Head of caudate nucleus (tissue), 42 donors: Measurements from ENCODE around the gene TPM2.

Source experiments
- DNase-seq, 42 donors: peaks; one replicate each; pipeline versions ENCODE4 v3.0.0 to v3.0.0-alpha.2; 2020 to 2021; ENCODE audit warnings: mixed read lengths in 7 of 42
- intact Hi-C: fragments of 100-400 bp; cut with DNase I; formaldehyde crosslinking; loops from one replicate; pipeline ENCODE4 v1.15.0; 2022

The TPM2 gene

DNA sequence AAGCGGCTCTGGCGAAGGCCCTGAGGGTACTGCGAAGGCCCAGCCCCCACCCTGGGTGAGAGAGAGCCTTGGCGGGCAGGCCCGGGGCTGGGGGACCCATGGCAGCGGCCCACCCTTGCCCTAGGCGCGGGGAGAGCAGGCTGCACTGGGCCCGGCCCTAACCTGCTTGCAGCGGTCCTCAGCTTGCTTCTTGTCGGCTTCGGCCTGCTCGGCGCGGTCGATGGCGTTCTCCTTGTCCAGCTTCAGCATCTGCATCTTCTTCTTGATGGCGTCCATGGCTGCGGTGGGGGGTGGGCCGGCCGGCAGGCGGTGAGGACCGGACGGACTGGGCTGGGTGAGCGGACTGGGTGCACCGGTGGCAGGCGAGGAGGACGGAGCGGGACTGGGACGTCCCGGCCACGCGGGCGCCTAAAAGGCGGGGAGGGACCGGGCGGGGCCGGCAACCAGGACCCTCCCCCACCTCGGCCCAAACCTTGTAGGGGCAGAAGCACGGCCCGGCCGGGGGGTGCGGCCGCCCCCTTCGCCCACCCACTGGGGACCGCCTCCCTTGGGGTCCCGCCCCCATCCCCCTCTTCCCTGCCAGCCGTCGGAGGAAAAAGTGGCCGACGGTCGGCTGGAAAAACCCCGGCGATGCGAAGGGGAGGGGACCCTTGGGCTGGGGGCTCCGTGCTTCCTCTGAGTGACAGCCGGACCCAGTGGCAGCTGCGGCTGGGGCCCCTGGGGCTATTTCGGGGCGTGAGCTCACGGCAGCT lies at the start of gene TPM2:
Gene TPM2, minus strand, starts transcription at position 384 of the 752 bp plus-strand sequence. Its CDS starts 108 bp downstream, at position 276.
- DNase-seq: no peak
- intact Hi-C loops: no loop called here

DNA sequence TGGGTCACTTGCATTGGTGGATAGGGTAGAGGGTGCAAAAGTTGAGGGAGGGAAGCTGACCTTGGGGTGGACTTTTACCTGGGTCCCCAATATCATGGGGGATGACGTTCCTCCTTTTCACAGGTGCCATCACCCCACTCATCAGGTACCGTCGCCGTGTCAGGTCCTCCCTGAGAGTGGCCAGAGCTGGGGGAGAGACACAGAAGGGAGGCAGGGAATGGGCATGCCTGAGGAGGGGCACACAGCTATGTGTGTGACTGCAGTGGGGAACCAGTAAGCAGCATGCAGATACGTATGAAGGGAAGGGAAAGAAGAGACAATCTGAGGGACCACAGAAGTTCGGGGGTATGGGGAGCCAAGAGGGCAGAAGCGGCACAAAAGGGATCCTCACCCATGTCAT lies 49.2 kb upstream of the TPM2 start:
- intact Hi-C loops: no loop called here
- DNase-seq: no peak

DNA sequence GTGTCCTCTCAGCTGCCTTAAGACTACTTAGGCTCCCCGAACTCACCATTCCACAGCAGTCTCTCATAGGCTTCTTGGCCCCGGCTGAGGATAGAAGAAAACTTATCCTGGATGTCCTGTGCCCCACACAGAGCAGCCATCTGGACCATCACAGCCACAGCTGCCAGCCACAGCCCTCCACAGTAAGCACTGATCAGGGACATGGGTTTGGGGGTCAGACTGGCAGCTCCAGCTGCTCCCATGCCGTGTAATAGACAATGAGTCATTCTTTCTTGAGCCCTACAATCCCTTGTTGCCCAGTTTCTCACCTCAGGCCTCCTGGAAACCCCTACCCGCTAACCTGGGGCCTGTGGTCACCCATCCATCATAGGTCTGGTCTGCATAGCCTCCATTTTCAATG lies 48.5 kb upstream of the TPM2 start:
- DNase-seq: no peak
- intact Hi-C loops: no loop called here

DNA sequence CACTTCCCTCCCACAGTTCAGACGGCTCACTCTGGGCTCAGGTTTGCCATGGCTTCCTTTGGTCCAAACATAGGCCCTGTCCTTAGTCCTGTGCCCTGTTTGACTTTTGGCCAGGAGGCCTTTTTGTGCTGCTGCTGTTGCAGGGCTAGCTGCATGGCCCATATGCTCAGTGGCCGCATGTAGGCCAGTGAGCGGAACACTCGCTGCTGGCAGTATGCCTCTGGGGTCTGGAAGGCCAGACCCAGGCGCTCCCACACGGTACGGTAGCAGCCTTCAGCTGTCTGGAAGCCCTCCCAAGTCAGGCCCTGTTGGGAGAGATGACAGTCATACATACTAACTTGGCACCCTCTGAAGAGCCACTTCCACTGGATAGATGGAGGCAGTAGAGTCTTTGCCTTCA lies 47.4 kb upstream of the TPM2 start:
- intact Hi-C loops: no loop called here
- no peak for DNase-seq

DNA sequence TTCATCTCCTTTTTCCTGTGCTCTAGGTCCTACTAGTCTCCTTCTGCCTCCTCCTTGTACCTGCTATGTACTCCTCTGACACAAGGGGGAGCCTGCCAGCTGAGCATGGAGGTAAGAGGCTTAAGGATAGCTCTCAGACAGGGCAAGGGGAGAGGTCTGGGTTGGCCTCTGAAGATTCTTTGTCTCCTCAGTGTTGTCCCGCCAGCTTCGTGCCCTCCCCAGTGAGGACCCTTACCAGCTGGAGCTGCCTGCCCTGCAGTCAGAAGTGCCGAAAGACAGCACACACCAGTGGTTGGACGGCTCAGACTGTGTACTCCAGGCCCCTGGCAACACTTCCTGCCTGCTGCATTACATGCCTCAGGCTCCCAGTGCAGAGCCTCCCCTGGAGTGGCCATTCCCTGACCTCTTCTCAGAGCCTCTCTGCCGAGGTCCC lies 46.5 kb upstream of the TPM2 start:
- DNase-seq: peak in 39 of 42 donors; percentile 25 to 81 (median 58)
- intact Hi-C loops: no loop called here

DNA sequence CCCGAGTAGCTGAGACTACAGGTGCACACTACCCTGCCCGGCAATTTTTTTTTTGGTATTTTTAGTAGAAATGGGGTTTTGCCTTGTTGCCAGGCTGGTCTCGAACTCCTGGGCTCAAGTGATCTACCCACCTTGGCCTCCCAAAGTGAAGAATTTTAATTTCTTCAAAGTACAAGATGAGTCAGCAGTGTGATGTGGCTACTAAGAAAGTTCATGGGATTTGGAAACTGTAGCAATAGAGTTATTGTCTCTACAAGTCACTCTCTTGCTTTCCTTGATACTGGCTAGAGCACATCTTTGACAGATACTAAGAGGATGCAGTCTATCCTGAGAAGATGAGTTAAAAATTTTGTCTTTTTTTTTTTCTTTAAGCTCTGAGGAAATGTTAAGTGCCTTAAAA lies 44.4 kb upstream of the TPM2 start:
- intact Hi-C loops: no loop called here
- no peak for DNase-seq

DNA sequence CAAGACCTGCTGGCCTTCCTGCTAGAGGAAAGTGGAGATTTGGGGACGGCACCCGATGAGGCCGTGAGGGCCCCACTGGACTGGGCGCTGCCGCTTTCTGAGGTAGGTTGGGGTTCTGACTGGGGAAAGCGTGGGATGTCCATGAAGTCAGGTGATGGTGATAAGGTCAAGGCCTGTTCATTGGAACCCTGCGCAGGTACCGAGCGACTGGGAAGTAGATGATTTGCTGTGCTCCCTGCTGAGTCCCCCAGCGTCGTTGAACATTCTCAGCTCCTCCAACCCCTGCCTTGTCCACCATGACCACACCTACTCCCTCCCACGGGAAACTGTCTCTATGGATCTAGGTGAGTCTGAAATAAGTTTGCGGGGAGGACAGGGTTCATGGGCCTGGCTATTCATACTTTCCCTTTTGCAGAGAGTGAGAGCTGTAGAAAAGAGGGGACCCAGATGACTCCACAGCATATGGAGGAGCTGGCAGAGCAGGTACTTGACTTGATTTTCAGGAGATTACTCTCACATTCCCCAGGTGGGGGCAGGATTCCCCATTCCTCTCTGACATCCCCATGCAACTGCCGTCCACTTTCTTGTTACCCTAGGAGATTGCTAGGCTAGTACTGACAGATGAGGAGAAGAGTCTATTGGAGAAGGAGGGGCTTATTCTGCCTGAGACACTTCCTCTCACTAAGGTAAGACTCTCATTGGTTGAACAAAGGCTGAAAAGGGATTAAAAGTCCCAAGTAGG lies 43.2 kb upstream of the TPM2 start:
- intact Hi-C loops: loop anchor here (2.0 kb wide), 2 partner anchors 76 to 86 kb away; no protein-coding TSS in a partner anchor
- DNase-seq: peak in 13 of 42 donors; percentile 7 to 56 (median 35)

DNA sequence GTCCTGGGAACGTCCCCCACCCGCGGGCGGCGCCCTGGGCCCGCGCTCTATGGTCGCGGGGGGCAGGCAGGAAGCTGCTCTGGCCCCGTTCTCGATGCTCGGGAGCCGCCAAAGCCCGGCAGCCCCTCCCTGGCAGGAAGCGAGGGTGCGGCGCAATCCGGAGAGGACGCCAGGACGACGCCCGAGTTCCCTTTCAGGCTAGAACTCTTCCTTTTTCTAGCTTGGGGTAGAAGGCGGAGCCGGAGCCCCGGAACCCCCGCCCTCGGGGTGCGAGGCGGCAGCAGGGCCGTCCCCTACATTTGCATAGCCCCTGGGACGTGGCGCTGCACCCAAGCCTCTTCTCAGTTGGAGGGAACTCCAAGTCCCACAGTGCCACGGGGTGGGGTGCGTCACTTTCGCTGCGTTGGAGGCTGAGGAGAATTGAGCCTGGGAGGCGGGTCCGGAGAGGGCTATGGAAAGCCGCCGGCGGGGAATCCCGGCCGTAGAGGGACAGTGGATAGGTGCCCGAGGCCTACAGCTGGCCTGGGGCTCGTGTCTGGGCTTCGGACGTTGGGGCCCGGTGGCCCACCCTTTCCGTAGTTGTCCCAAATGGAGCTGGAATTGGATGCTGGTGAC lies 42.6 kb upstream of the TPM2 start, which contains the start of the genes CREB3 and TLN1:
Gene CREB3, plus strand, starts transcription at position 482 of the 615 bp plus-strand sequence. Its CDS starts 107 bp downstream, at position 589.
Gene TLN1, minus strand, starts transcription at position 11 of the 615 bp plus-strand sequence. CDS start 6,501 bp downstream, outside the sequence.
- intact Hi-C loops: loop anchor here (2.0 kb wide), 2 partner anchors 75 to 85 kb away; no protein-coding TSS in a partner anchor
- DNase-seq: peak; percentile 90 to 99 (median 98)

DNA sequence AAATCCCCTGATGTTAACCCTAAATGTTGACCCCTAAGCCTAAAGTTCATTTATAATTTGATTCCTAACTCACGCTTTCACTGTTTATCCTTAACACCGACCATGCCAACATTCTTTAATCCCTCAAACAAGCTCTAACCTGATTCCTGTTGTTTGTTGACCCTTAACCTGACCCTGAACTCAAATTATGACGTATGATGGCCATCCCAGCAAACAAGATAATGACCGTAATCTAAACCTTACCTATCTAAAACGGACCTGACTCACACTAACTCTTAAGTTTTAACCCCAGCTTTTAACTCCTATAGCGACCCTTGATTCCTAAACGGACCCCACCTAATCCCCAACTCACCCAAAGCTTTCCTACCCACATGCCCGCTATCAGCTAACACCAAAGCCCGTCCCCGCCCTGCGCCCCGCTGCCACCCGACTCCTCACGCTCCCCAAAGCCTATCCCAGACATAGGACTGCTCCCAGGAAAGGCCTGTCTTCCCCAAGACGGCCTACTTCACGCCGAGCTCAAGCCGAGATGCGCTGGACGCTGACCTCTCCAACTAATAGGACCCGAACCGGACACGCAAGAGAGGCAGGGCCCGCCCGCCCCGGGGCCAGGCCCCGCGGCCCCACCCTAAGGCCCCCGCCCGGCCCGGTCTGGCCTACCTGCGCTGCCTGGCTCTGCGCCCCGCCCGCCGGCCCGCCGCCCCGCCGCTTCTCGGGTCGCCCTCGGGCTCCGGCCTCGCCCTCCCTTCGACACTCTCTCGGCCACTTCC lies 41.9 kb upstream of the TPM2 start:
- peak in 7 of 42 donors; percentile 15 to 46 (median 24) for DNase-seq
- intact Hi-C loops: loop anchor here (2.0 kb wide), 2 partner anchors 75 to 85 kb away; no protein-coding TSS in a partner anchor

DNA sequence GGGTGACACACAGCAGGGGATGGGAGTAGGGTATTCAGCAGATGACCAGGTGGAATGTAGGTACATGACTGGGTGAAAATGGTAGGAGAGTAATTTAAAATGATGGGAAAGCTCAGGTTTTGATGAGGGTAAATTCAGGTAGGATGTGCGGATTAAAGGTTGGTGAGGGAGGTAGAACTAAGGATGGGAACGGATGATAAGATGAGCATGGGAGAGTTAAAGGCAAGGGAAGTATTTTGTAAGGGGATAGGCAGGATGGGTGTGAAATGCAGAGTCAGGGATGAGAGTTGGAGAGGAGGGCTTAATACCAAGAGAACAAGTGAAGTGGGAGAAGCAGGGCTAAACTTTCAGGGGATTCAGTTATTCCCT lies 40.7 kb upstream of the TPM2 start:
- DNase-seq: no peak
- intact Hi-C loops: no loop called here

DNA sequence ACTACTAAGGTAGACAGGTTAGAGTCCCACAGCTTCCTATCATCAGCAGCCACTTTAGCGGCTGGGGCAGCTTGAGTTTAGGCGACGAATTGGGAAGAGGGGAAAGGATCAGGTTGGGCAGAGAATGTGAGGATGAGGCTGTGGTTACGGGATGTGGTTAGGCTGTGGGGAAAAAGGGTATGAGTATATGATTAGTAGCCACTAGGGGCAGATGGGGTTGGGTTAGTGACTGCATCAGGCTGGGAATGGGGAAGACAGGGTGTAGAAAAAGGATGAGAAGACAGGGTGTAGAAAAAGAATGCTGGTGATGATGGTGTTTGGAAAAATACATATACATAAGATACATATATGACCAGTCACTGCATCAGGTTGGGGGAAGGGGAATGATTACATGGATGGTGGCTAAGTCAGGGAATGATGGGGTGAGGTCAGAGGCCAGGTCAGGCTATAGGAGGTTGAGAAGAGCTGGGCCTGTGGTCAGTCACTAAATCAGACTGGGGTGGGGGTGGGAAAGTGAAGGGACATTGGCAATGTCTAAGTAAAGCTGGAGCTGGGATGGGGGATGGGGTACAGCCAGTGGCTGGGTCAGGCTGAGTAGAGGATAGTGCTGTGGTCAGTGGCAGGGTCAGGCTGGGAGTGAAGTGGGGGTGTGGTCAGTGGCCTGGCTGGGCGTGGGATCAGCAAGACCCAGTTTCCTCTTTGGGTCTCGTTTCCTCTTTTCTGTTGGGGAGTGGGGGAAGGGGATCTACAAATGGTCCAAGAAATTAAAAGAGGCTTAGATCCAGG lies 40.2 kb upstream of the TPM2 start:
- intact Hi-C loops: loop anchor here (5.0 kb wide), 1 partner anchor 128 kb away; no protein-coding TSS in a partner anchor
- DNase-seq: peak in 34 of 42 donors; percentile 16 to 68 (median 45)

DNA sequence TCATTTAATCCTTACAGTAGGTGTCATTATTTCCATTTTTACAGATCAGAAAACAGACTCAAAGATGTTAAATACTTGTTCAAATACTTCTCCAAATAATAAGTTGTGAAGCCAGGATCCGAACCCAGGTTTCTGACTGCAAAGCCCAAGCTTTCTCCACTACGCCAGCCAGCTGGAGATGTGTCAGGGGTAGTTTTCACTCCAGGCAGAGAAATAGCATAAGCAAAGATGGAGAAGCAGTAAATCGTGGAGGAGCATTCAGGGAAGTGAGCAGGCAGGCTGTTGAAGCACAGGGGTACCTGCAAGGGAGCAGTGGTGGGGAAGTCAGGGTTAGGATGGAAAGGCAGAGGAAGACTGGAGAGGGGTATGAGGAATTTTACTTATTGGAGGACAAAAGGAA lies 39.4 kb upstream of the TPM2 start:
- intact Hi-C loops: loop anchor here (5.0 kb wide), 1 partner anchor 127 kb away; no protein-coding TSS in a partner anchor
- no peak for DNase-seq

DNA sequence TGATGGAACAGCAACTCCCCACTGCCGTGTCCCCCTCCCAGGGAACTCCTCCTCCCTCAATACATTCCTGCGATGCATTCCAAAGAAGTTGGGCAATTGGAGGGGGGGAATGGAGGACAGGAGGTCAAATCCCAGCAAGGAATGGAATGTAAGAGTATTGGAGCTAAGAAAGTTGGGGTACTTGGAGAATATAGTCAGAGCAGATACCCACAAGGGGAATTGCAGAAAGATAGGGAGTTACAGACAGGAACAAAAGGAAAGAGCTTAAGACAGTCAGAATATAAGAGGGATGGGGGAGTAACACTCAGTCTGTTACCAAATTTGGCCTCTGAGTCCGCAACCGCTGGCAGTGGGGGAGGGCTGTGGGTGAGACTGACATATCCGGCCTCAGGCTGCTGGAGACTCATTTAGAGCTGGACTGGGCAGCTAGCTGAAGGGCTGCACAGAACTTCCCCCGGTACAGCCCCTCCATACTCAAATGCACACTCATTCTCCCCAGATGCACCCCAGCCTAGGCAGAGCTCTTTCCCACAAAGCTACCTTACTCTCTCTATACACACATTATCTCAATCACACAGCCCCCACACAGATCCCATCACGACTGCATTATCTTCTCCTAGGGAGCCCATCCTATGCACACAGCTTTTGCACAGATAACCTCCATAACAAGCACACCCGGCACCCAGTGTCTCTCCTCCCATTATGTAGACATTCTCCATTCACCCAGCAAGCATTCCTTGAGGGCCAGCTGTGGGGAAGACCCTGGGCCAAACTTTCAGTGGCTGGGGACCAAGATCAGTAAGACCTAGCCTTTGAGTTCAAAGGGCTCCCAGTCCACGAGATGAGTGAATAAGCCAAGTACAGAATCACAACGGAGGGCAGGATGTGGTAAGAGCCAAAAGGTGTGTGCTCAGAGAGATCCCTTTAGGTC lies 38.6 kb upstream of the TPM2 start:
- peak; percentile 27 to 81 (median 56) for DNase-seq
- intact Hi-C loops: loop anchor here (5.0 kb wide), 1 partner anchor 126 kb away; no protein-coding TSS in a partner anchor

DNA sequence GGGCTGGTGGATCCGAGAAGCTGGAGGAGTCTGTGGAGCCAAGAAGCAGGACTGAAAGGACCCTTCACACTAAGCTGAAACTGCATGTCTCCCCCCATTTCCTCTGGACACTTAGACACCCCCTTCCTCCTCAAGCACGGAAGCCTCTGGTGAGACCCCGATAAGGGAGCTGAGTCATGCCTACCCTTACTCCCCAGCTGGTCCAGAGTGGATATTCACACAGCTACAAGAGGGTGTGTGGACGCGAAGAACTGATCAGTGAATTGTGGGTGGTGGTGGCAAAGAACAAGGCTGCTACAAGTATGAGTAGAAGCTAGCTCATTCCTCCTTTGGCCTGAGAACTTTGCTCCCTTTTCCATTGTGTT lies 37.9 kb upstream of the TPM2 start:
- intact Hi-C loops: loop anchor here (5.0 kb wide), 1 partner anchor 125 kb away; no protein-coding TSS in a partner anchor
- no peak for DNase-seq

DNA sequence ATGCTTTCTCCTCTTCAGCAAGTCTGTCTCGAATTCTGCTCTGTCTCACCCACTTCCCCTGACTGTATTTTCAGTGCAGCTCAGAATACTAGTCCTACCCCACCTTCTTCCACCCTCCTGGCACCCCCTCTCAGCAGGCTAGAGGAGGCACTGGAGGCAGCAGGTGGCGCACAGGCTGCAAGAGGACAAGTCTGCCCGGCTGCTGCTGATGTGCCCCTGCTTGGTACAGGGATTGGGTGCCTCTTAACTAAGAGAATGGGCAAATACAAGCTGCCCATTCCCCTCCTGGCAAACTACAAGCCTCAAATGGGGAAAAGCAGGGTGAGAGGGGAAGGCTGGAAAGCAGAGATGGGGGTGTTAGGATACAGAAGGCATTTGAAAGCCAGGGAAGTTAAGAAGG lies 37.2 kb upstream of the TPM2 start:
- peak; percentile 41 to 93 (median 73) for DNase-seq
- intact Hi-C loops: loop anchor here (5.0 kb wide), 1 partner anchor 125 kb away; no protein-coding TSS in a partner anchor

DNA sequence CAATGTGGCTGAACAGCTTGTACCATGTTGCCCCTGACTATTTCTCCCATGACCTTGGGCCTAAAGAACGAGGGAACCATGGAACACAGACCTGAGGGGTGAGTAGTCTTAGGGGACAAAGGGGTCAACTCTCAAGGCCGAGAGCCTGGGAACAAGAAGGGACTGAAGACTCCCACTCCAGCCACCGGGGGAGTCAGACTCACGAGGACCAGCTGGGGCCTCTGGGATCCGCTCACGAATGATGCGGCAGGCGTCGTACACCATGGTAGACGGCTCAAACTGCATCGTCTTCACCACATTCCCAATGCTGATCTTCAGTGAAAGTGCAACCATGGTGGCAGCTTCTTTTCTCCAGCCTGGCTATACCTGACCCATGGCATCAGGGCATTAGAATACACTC lies 35.6 kb upstream of the TPM2 start:
- DNase-seq: no peak
- intact Hi-C loops: loop anchor here (5.0 kb wide), 1 partner anchor 123 kb away; no protein-coding TSS in a partner anchor

DNA sequence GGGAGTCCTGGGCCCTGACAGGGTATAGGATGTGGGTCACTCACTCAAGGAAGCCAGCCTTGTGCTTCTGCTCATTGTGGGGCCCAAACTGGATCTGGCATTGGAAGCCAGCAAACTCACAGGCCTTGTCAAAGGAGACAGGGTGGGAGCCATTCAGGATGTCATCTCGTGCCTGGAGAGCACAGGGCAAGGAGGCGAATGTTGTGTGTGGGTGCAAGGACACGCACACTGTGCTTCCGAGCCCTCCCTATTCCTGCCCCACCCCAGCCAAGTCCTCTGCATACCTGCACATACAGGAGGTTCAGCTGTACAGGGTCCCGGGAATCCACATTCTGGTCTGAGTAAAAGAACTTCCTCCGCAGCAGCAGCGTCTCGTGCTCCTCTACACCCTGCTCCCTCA lies 34.2 kb upstream of the TPM2 start:
- intact Hi-C loops: no loop called here
- DNase-seq: no peak
